CD4-positive, alpha-beta T cell treated with Interleukin-6 at 100 ng/mL for 8 hours (primary cell): Measurements from ENCODE around the gene ADGRD2.

Experiments
- DNase-seq: peaks from one replicate; pipeline ENCODE4 v3.0.0-alpha.2; 2020; ENCODE audit warnings: mixed read lengths, low spot score

The ADGRD2 gene

GRCh38 chr9:124479947-124480620 lies 29.8 kb downstream of the ADGRD2 start:
- DNase-seq: no peak

GRCh38 chr9:124480621-124480981 lies 30.4 kb downstream of the ADGRD2 start:
- no peak for DNase-seq

- DNase-seq: no peak
These were observed 30.9 kb downstream of the ADGRD2 start for GRCh38 chr9:124481115-124481514.

- no peak for DNase-seq
These were observed 32.3 kb downstream of the ADGRD2 start for GRCh38 chr9:124482431-124483031.

GRCh38 chr9:124483481-124483880 lies 33.2 kb downstream of the ADGRD2 start:
- DNase-seq: no peak

GRCh38 chr9:124485201-124485600 lies 35.0 kb downstream of the ADGRD2 start:
- no peak for DNase-seq

- no peak for DNase-seq
These were observed 35.7 kb downstream of the ADGRD2 start for GRCh38 chr9:124485936-124486335.

- DNase-seq: no peak
These were observed 36.6 kb downstream of the ADGRD2 start for GRCh38 chr9:124486778-124487259.

GRCh38 chr9:124487260-124488182 lies 37.3 kb downstream of the ADGRD2 start:
- DNase-seq: no peak

GRCh38 chr9:124488641-124489210 lies 38.5 kb downstream of the ADGRD2 start:
- no peak for DNase-seq

GRCh38 chr9:124489222-124489621 lies 39.0 kb downstream of the ADGRD2 start:
- DNase-seq: no peak

- DNase-seq: no peak
These were observed 39.8 kb downstream of the ADGRD2 start for GRCh38 chr9:124490004-124490403.

- no peak for DNase-seq
These were observed 41.1 kb downstream of the ADGRD2 start for GRCh38 chr9:124491049-124491975.

GRCh38 chr9:124492818-124493217 lies 42.6 kb downstream of the ADGRD2 start:
- DNase-seq: no peak

GRCh38 chr9:124493218-124493617 lies 43.0 kb downstream of the ADGRD2 start:
- no peak for DNase-seq

GRCh38 chr9:124493794-124494479 lies 43.7 kb downstream of the ADGRD2 start:
- no peak for DNase-seq

GRCh38 chr9:124495126-124496074 lies 45.1 kb downstream of the ADGRD2 start:
- no peak for DNase-seq

GRCh38 chr9:124496075-124496449 lies 45.8 kb downstream of the ADGRD2 start:
- DNase-seq: no peak

- no peak for DNase-seq
These were observed 46.2 kb downstream of the ADGRD2 start for GRCh38 chr9:124496463-124496862.

GRCh38 chr9:124497441-124497840 lies 47.2 kb downstream of the ADGRD2 start:
- DNase-seq: no peak
